Liver (tissue), 9 donors: ENCODE measurements around the gene SPATA16. TPM values are rescaled to one million over a fixed set of nuclear protein-coding genes. Genes with fewer than 3 reads are reported as not detected.

ENCODE experiments used
- DNase-seq: peaks from one replicate; pipeline ENCODE4 v3.0.0-alpha.2; 2017; ENCODE audit warnings: low spot score
- H3K27ac ChIP-seq, 2 donors: one replicate each; pipeline ENCODE4 v1.7.0; 2013; ENCODE audit warnings: inconsistent platforms in 2 of 2, low read length in 2 of 2, control low read depth in 1 of 2, low read depth in 1 of 2, mild to moderate bottlenecking in 1 of 2
- H3K27me3 ChIP-seq, 4 donors: one replicate each; pipeline versions ENCODE4 v1.6.1 to v1.7.0; 2013; ENCODE audit warnings: low read length in 3 of 4, inconsistent platforms in 1 of 4, mild to moderate bottlenecking in 1 of 4, moderate library complexity in 1 of 4; ENCODE audit not compliant: control insufficient read depth in 4 of 4, insufficient read depth in 4 of 4
- H3K36me3 ChIP-seq, 4 donors: one replicate each; pipeline versions ENCODE4 v1.6.1 to v1.7.0; 2013; ENCODE audit warnings: low read length in 3 of 4, mild to moderate bottlenecking in 3 of 4, low read depth in 1 of 4, moderate library complexity in 1 of 4; ENCODE audit not compliant: control insufficient read depth in 4 of 4, insufficient read depth in 3 of 4
- H3K4me1 ChIP-seq, 4 donors: one replicate each; pipeline versions ENCODE4 v1.6.1 to v1.7.0; 2013; ENCODE audit warnings: low read length in 3 of 4, mild to moderate bottlenecking in 3 of 4, moderate library complexity in 1 of 4; ENCODE audit not compliant: control insufficient read depth in 4 of 4, insufficient read depth in 4 of 4
- H3K4me3 ChIP-seq, 3 donors: one replicate each; pipeline versions ENCODE4 v1.6.1 to v1.7.0; 2013; ENCODE audit warnings: low read length in 3 of 3, control low read depth in 1 of 3, low read depth in 1 of 3, mild to moderate bottlenecking in 1 of 3
- H3K9ac ChIP-seq, 2 donors: one replicate each; pipeline ENCODE4 v1.7.0; 2013; ENCODE audit warnings: low read length in 2 of 2, mild to moderate bottlenecking in 2 of 2, moderate library complexity in 2 of 2, control low read depth in 1 of 2, low read depth in 1 of 2
- H3K9me3 ChIP-seq, 4 donors: one replicate each; pipeline versions ENCODE4 v1.6.1 to v1.7.0; 2013; ENCODE audit warnings: low read length in 3 of 4; ENCODE audit not compliant: control insufficient read depth in 4 of 4
- ATF3 ChIP-seq: IDR thresholded peaks from 2 replicates; pipeline ENCODE4 v1.6.1; 2016; ENCODE audit warnings: antibody characterized with exemption
- CTCF ChIP-seq: fragments of 150-350 bp; IDR thresholded peaks from 2 replicates; pipeline ENCODE4 v1.5.1; 2017; ENCODE audit warnings: improper control_type of control experiment, low read depth, low read length; ENCODE audit not compliant: missing input control
- EGR1 ChIP-seq, 2 donors: IDR thresholded peaks; 2 replicates each; pipeline ENCODE4 v1.6.1; 2016 to 2018; ENCODE audit warnings: antibody characterized with exemption in 2 of 2, low read depth in 2 of 2
- FOXA1 ChIP-seq: IDR thresholded peaks from 2 replicates; pipeline ENCODE4 v1.6.1; 2016; ENCODE audit warnings: antibody characterized with exemption
- FOXA2 ChIP-seq: IDR thresholded peaks from 2 replicates; pipeline ENCODE4 v1.6.1; 2016; ENCODE audit warnings: antibody characterized with exemption
- GABPA ChIP-seq, 2 donors: IDR thresholded peaks in 1 of 2; conservative IDR thresholded peaks in 1 of 2; 2 replicates each; pipeline ENCODE4 v1.6.1; 2016; ENCODE audit warnings: antibody characterized with exemption in 2 of 2, mild to moderate bottlenecking in 1 of 2, moderate library complexity in 1 of 2
- HNF4A ChIP-seq, 2 donors: conservative IDR thresholded peaks; 2 replicates each; pipeline ENCODE4 v1.6.1; 2016; ENCODE audit warnings: antibody characterized with exemption in 2 of 2, mild to moderate bottlenecking in 2 of 2
- HNF4G ChIP-seq: IDR thresholded peaks from 2 replicates; pipeline ENCODE4 v1.6.1; 2016; ENCODE audit warnings: antibody characterized with exemption
- JUND ChIP-seq, 2 donors: IDR thresholded peaks; 2 replicates each; pipeline ENCODE4 v1.6.1; 2016; ENCODE audit warnings: antibody characterized with exemption in 2 of 2
- NR2F2 ChIP-seq: IDR thresholded peaks from 2 replicates; pipeline ENCODE4 v1.6.1; 2016; ENCODE audit warnings: antibody characterized with exemption
- RAD21 ChIP-seq, 2 donors: IDR thresholded peaks; 2 replicates each; pipeline ENCODE4 v1.6.1; 2016; ENCODE audit warnings: antibody characterized with exemption in 2 of 2, mild to moderate bottlenecking in 2 of 2
- REST ChIP-seq: IDR thresholded peaks from 2 replicates; pipeline ENCODE4 v1.6.1; 2016; ENCODE audit warnings: antibody characterized with exemption, mild to moderate bottlenecking
- RXRA ChIP-seq, 2 donors: IDR thresholded peaks; 2 replicates each; pipeline ENCODE4 v1.6.1; 2017 to 2018; ENCODE audit warnings: antibody characterized with exemption in 2 of 2, mild to moderate bottlenecking in 1 of 2
- SP1 ChIP-seq: IDR thresholded peaks from 2 replicates; pipeline ENCODE4 v1.6.1; 2018; ENCODE audit warnings: antibody characterized with exemption, mild to moderate bottlenecking
- YY1 ChIP-seq: IDR thresholded peaks from 2 replicates; pipeline ENCODE4 v1.6.1; 2016; ENCODE audit warnings: antibody characterized with exemption, mild to moderate bottlenecking
- ZBTB33 ChIP-seq: IDR thresholded peaks from 2 replicates; pipeline ENCODE4 v1.6.1; 2016; ENCODE audit warnings: antibody characterized with exemption
- WGBS: extraction: QIAGEN DNeasy Blood & Tissue Kit; methylation state at CpG from one replicate; pipeline ENCODE4 v1.1.7; 2013; 5-methylcytosine and 5-hydroxymethylcytosine counted together
- polyA plus RNA-seq, 2 donors: library from polyadenylated mRNA; stranded (reverse) in 1 of 2; unstranded in 1 of 2; fragments of 200-250 nt in 1 of 2; fragments of >200 nt in 1 of 2; fragmentation: Nextera tagmentation in 1 of 2; extraction: Ambion mirVana in 1 of 2; gene quantifications; one replicate each; pipeline versions ENCODE4 v1.2.1 to v1.2.3, GENCODE V29; 2013 to 2015
- total RNA-seq, 2 donors: library from RNA; depleted of rRNA; stranded (reverse); fragments of >200 nt; gene quantifications; one replicate each; pipeline ENCODE4 v1.2.3, GENCODE V29; 2014
- donor health status: healthy.
- donor health status: healthy.
- donor health status: healthy.
- donor health status: healthy.
- donor health status: healthy.

The SPATA16 gene
- total and polyA plus RNA-seq, 4 donors: not detected

GRCh38 chr3:172846103-172846561 lies 294.9 kb downstream of the SPATA16 start (continued):
- TF ChIP-seq RAD21 (IDR thresholded peaks at IDR 0.05) (no peak), RXRA (IDR thresholded peaks at IDR 0.05) (no peak), YY1 (no peak), CTCF (no peak), NR2F2 (no peak), EGR1 (IDR thresholded peaks at IDR 0.05; ENCODE audit: low read depth in 2 of 2) (no peak)

- Histone ChIP-seq H3K9ac (no peak overlapping the region), H3K4me3 (no peak overlapping the region), H3K4me1 (no peaks in the 10 kb centered on the region), H3K27ac (no peak overlapping the region), H3K36me3 (no peaks in the 10 kb centered on the region), H3K27me3 (no peaks in the 10 kb centered on the region), H3K9me3 (no peaks in the 10 kb centered on the region)
- DNase-seq: no peak
- TF ChIP-seq RAD21 (IDR thresholded peaks at IDR 0.05) (no peak), ZBTB33 (no peak), HNF4G (no peak), ATF3 (no peak), HNF4A (conservative IDR thresholded peaks at IDR 0.05) (no peak), SP1 (no peak), FOXA2 (no peak), REST (no peak), EGR1 (IDR thresholded peaks at IDR 0.05; ENCODE audit: low read depth in 2 of 2) (no peak), RXRA (IDR thresholded peaks at IDR 0.05) (no peak), NR2F2 (no peak), JUND (IDR thresholded peaks at IDR 0.05) (no peak), GABPA (IDR thresholded peaks at IDR 0.05 in 1 of 2, conservative IDR thresholded peaks at IDR 0.05 in 1 of 2) (no peak), FOXA1 (no peak), CTCF (no peak), YY1 (no peak)
- WGBS: 73% methylated on average over 4 of the region's 4 CpGs
Observed at GRCh38 chr3:172844428-172844827, 296.6 kb downstream of the SPATA16 start.
